Endodermal cell (in vitro differentiated cells): ENCODE results near the gene NUDT17. TPM values are rescaled to one million over a fixed set of nuclear protein-coding genes. Genes with fewer than 3 reads are reported as not detected.

Experiments
- DNase-seq: peaks from one replicate; pipeline ENCODE4 v3.0.0-alpha.2; 2017
- H3K27ac ChIP-seq: 2 replicates; pipeline ENCODE4 v1.5.1; 2013; ENCODE audit warnings: mild to moderate bottlenecking, low read depth, low read length, moderate library complexity
- H3K27me3 ChIP-seq: 2 replicates; pipeline ENCODE4 v1.6.1; 2013; ENCODE audit warnings: mild to moderate bottlenecking, low read length, moderate library complexity; ENCODE audit not compliant: insufficient read depth, control insufficient read depth, poor library complexity, severe bottlenecking
- H3K36me3 ChIP-seq: 2 replicates; pipeline ENCODE4 v1.7.0; 2013; ENCODE audit warnings: mild to moderate bottlenecking, low read length, moderate library complexity; ENCODE audit not compliant: control insufficient read depth, insufficient read depth
- H3K4me1 ChIP-seq: one replicate; pipeline ENCODE4 v1.7.0; 2013; ENCODE audit warnings: low read length; ENCODE audit not compliant: control insufficient read depth, insufficient read depth
- H3K4me3 ChIP-seq: 2 replicates; pipeline ENCODE4 v1.5.1; 2013; ENCODE audit warnings: mild to moderate bottlenecking, low read length, moderate library complexity
- H3K9ac ChIP-seq: 2 replicates; pipeline ENCODE4 v1.6.1; 2013; ENCODE audit warnings: mild to moderate bottlenecking, low read length, moderate library complexity; ENCODE audit not compliant: poor library complexity, severe bottlenecking; ENCODE audit errors: extremely low read depth
- H3K9me3 ChIP-seq: 2 replicates; pipeline ENCODE4 v1.6.1; 2013; ENCODE audit warnings: mild to moderate bottlenecking, low read length, moderate library complexity; ENCODE audit not compliant: control insufficient read depth
- H3K27ac Mint-ChIP-seq: 2 replicates; pipeline ENCODE4 v1.8.0; 2020; ENCODE audit warnings: mixed read lengths
- H3K27me3 Mint-ChIP-seq: 2 replicates; pipeline ENCODE4 v1.8.0; 2021; ENCODE audit warnings: mild to moderate bottlenecking, mixed read lengths; ENCODE audit not compliant: insufficient read depth
- H3K36me3 Mint-ChIP-seq: 2 replicates; pipeline ENCODE4 v1.8.0; 2020; ENCODE audit warnings: low read depth, mixed read lengths
- H3K4me1 Mint-ChIP-seq: 2 replicates; pipeline ENCODE4 v1.8.0; 2020; ENCODE audit warnings: mixed read lengths
- H3K4me3 Mint-ChIP-seq: 2 replicates; pipeline ENCODE4 v1.8.0; 2020; ENCODE audit warnings: mild to moderate bottlenecking, moderate library complexity, mixed read lengths
- H3K9me3 Mint-ChIP-seq: 2 replicates; pipeline ENCODE4 v1.8.0; 2020; ENCODE audit warnings: mild to moderate bottlenecking, mixed read lengths
- WGBS, 2 experiments: methylation state at CpG; one replicate each; pipeline versions ENCODE4 v1.1.5 to v1.1.7; 2013; ENCODE audit warnings: missing lambda C conversion rate in 2 of 2, mixed read lengths in 1 of 2; ENCODE audit not compliant: insufficient coverage in 1 of 2, insufficient read length in 1 of 2; 5-methylcytosine and 5-hydroxymethylcytosine counted together
- long read RNA-seq, 4 experiments: library from polyadenylated mRNA in 2 of 4; library from RNA in 1 of 4; library from capped mRNA in 1 of 4; stranded (forward) in 3 of 4; unstranded in 1 of 4; transcript quantifications; one replicate each; pipeline ENCODE4 v2.0.0, GENCODE V29; 2020 to 2021; ENCODE audit warnings: inconsistent platforms in 1 of 4
- polyA plus RNA-seq, 2 experiments: library from polyadenylated mRNA; stranded (reverse); fragments of 50-300 nt; gene quantifications; one replicate each; pipeline ENCODE4 v1.2.3, GENCODE V29; 2013
- total RNA-seq, 2 donors: library from RNA; stranded (reverse); fragmentation: NEBNext Ultra II Directional in 1 of 2; extraction: Animal tissue kit (Norgen Biotek cat#: 25700) in 1 of 2; gene quantifications; 2 replicates in 1 of 2; 3 replicates in 1 of 2; pipeline ENCODE4 v1.2.1, GENCODE V29; 2021
- TF ChIP-seq, protein P1 (sequence below): fragments of 200-600 bp; sonication (generic); conservative IDR thresholded peaks from 2 replicates; pipeline ENCODE4 v1.5.0; 2021; ENCODE audit warnings: antibody characterized with exemption, mild to moderate bottlenecking

NUDT17 gene, protein sequence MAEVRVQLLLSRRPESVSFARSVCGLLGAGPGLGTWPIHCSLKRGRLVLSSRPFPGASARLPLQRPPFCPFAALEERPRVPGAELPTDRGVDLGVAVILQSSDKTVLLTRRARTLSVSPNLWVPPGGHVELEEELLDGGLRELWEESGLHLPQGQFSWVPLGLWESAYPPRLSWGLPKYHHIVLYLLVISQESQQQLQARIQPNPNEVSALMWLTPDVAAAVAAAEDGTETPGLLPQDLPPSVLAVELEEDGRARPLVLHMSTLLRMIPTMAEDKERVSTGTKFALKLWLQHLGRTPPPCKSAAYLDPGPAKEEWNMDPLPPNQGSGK
- 1 to 10 TPM; 2.8 to 4.0 TPM for total RNA-seq
- 4.2 TPM for polyA plus RNA-seq (2013, experiment 1 of 2)
- 2.9 TPM for polyA plus RNA-seq (2013, experiment 2 of 2)
- long read RNA-seq, experiment 1, partial matches to known transcripts, result 0 of 3 reads
- long read RNA-seq, experiment 1, other reads (novel, unspliced or antisense), result 3 of 3 reads
- long read RNA-seq, experiment 2, partial matches to known transcripts, result 1 of 12 reads
- long read RNA-seq, experiment 2, other reads (novel, unspliced or antisense), result 7 of 12 reads
- long read RNA-seq, experiment 3, partial matches to known transcripts, result 1 of 13 reads
- long read RNA-seq, experiment 3, other reads (novel, unspliced or antisense), result 8 of 13 reads
- long read RNA-seq, experiment 4, partial matches to known transcripts, result 0 of 5 reads
- long read RNA-seq, experiment 4, other reads (novel, unspliced or antisense), result 4 of 5 reads

DNA sequence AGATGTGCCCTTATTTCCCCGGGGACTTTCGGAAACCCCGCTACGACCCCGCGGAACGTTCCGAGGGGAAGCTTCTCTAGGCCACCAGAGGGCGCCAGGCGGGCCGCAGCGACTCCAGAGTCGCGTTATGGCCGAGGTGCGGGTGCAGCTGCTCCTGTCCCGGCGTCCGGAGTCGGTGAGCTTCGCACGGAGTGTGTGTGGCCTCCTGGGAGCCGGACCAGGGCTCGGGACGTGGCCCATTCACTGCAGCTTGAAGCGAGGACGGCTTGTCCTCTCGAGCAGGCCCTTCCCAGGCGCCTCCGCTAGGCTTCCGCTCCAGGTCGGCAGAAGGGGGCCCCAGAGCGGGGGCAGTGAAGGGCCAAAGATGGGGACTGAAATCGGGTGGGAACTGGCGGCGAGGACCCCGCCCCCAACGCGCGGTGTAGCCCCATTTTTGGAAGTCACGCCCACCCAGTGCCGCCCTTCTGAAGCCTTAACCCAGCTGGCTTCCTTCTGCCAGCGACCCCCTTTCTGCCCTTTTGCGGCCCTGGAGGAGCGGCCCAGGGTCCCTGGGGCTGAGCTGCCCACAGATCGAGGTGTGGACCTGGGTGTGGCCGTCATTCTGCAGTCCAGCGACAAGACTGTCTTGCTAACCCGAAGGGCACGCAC is at the start of gene NUDT17:
TSS of gene NUDT17 (plus strand) at position 117 of the 648 bp plus-strand sequence. CDS start at position 128, 11 bp downstream.
- Histone ChIP-seq H3K27me3 (no peaks in the 10 kb centered on the region), H3K27ac (no peak within 1 kb of the TSS), H3K4me1 (peaks cover 4% of the 10 kb centered on the region), H3K4me3 (peak within 1 kb of the TSS; percentile 72), H3K9me3 (no peaks in the 10 kb centered on the region), H3K9ac (peak within 1 kb of the TSS; percentile 43), H3K36me3 (peaks cover 56% of the 10 kb centered on the region)
- WGBS, 2 experiments, result 4 to 6% methylated on average over 23 to 50 of the region's 50 CpGs
- no peaks in the 10 kb centered on the region for H3K4me1 Mint-ChIP-seq
- no peak within 1 kb of the TSS for H3K4me3 Mint-ChIP-seq
- H3K27me3 Mint-ChIP-seq, result no peaks in the 10 kb centered on the region
- TF ChIP-seq, protein P1, sequence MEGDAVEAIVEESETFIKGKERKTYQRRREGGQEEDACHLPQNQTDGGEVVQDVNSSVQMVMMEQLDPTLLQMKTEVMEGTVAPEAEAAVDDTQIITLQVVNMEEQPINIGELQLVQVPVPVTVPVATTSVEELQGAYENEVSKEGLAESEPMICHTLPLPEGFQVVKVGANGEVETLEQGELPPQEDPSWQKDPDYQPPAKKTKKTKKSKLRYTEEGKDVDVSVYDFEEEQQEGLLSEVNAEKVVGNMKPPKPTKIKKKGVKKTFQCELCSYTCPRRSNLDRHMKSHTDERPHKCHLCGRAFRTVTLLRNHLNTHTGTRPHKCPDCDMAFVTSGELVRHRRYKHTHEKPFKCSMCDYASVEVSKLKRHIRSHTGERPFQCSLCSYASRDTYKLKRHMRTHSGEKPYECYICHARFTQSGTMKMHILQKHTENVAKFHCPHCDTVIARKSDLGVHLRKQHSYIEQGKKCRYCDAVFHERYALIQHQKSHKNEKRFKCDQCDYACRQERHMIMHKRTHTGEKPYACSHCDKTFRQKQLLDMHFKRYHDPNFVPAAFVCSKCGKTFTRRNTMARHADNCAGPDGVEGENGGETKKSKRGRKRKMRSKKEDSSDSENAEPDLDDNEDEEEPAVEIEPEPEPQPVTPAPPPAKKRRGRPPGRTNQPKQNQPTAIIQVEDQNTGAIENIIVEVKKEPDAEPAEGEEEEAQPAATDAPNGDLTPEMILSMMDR, result peak; percentile 99
- no peaks in the 10 kb centered on the region for H3K9me3 Mint-ChIP-seq
- H3K36me3 Mint-ChIP-seq, result peaks cover 41% of the 10 kb centered on the region
- peak within 1 kb of the TSS; percentile 41 for H3K27ac Mint-ChIP-seq
- peak; percentile 94 for DNase-seq

DNA sequence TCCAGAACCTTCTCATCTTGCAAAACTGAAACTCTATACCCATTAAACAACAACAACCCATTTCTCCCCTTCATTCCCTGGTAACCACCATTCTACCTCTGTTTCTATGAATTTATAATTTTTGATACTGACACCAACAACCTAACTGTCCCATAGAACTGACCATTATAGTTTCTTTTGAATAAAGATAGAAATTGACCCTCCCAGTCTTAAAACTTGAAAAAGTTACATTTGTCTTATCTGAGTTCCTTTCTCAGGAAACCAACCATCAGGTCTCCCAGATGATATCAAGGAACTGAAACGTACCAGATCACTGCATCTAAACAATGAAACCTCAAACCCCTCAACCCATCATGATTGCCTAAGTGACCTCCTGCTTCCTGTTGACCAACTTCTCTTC is 48.7 kb upstream of the NUDT17 start:
- Histone ChIP-seq H3K36me3 (peaks cover 38% of the 10 kb centered on the region), H3K4me3 (peak overlapping the region; percentile 64), H3K4me1 (no peaks in the 10 kb centered on the region), H3K9ac (no peak overlapping the region), H3K27ac (no peak overlapping the region), H3K9me3 (peaks cover 40% of the 10 kb centered on the region), H3K27me3 (no peaks in the 10 kb centered on the region)
- DNase-seq, result no peak
- peaks cover 68% of the 10 kb centered on the region for H3K36me3 Mint-ChIP-seq
- no peak overlapping the region for H3K27ac Mint-ChIP-seq
- TF ChIP-seq, protein P1, result no peak
- H3K9me3 Mint-ChIP-seq, result peaks cover 41% of the 10 kb centered on the region
- H3K4me1 Mint-ChIP-seq, result peaks cover under 1% of the 10 kb centered on the region
- H3K4me3 Mint-ChIP-seq, result no peak overlapping the region
- no peaks in the 10 kb centered on the region for H3K27me3 Mint-ChIP-seq
- WGBS, 2 experiments, result 35 to 63% methylated on average over 1 of the region's 1 CpG

DNA sequence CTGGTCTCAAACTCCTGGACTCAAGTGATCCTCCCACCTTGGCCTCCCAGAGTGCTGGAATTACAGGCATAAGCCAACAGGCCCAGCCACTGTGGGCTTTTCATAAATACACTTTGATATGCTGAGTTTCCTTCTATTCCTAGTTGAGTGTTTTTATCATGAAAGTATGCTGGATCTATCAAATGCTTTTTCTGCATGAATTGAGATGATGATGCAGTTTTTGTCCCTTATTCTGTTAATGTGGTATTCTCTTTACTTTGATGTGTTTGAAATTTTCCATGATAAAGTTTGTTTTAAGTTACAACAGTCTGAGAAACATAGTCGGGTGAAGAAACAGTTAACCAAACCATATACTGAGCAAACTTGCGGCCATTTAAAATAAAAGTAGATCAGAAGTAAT is 45.6 kb upstream of the NUDT17 start:
- peaks cover 23% of the 10 kb centered on the region for H3K4me1 Mint-ChIP-seq
- no peak for DNase-seq
- TF ChIP-seq, protein P1, result no peak
- H3K36me3 Mint-ChIP-seq, result peaks cover 46% of the 10 kb centered on the region
- peaks cover 40% of the 10 kb centered on the region for H3K9me3 ChIP-seq
- peaks cover 35% of the 10 kb centered on the region for H3K36me3 ChIP-seq
- H3K4me3 Mint-ChIP-seq, result no peak overlapping the region
- H3K27me3 ChIP-seq, result no peaks in the 10 kb centered on the region
- whole genome bisulfite sequencing, 2 experiments, result 88% methylated on average over 1 of the region's 2 CpGs; no CpG with 5 or more reads in 1 of the 2 experiments
- H3K27ac Mint-ChIP-seq, result no peak overlapping the region
- peaks cover 5% of the 10 kb centered on the region for H3K4me1 ChIP-seq
- peaks cover 41% of the 10 kb centered on the region for H3K9me3 Mint-ChIP-seq
- H3K27ac ChIP-seq, result no peak overlapping the region
- H3K4me3 ChIP-seq, result no peak overlapping the region
- no peaks in the 10 kb centered on the region for H3K27me3 Mint-ChIP-seq
- no peak overlapping the region for H3K9ac ChIP-seq
